GOT3 (cell line): ENCODE measurements around the gene LRRC56.

Source experiments
- DNase-seq: peaks from one replicate; lab custom pipeline; 2025; ENCODE audit warnings: mixed read lengths; lab: John Stamatoyannopoulos, UW

Gene LRRC56

DNA sequence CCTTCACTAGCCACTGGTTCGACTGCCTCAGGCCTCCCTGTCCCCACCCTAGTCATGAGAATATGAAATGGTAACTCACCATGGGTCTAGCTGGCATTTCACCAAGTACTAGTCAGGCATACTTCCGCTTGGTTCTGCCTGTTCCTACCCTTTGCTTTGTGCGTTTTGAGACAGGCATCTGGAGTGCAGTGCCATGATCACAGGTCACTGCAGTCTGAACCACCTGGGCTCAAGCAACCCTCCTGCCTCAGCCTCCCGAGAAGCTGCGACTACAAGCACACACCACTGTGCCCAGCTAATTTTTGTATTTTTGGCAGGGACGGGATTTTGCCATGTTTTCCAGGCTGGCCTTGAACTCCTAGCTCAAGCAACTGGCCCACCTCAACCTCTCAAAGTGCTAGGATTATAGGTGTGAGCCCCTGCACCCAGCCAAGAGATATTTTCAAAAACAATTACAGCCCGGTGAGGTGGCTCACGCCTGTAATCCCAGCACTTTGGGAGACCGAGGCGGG, 16.1 kb upstream of the LRRC56 start:
- no peak for DNase-seq

DNA sequence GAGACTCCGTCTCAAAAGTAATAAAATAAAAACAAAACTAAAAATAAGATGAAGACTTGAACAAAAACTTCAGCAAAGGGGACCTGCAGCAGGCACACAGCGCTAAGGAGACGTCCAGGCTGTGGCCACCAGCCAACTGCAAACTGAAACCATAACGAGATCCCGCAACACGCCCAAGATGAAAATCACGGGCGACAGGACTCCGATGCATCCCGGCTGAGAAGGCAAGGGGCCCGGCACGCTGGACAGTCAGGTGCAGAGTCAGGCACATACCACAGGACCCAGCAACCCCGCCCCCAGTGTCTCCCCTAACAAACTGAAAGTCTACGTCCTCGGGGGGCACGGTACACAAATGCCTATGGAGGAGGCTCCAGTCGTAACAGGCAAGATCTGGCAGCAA, 11.1 kb upstream of the LRRC56 start:
- DNase-seq, result no peak

DNA sequence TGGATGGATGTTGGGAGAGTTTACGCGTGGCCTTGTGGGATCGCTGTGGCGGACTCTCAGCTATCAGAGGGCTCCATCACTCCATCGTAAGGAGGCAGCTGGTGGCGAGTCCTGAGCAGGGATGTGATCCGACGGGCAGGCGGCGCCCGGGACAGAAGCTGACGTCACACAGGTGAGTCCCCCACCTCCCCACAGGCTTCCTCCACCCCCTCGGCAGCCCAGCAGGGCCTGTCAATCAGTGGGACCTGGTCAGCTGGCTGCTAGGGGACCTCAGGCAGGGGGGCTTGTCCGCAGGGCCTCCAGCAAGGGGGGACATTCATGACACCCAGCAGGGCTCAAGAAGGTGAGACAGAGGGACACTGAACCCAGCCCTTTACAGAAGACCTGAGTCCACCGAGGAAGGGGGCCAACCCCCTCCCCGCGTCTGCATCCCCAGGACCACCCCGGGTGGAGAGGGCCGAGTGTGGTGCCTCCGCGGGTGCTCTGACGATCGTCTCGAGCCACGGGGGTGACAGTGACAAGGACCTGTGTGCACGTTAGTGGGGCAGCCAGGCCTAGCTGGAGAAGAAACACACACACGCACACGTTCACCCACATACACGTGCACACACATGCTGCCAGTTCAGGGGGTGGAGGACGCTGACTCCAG, 9.0 kb upstream of the LRRC56 start:
- no peak for DNase-seq

DNA sequence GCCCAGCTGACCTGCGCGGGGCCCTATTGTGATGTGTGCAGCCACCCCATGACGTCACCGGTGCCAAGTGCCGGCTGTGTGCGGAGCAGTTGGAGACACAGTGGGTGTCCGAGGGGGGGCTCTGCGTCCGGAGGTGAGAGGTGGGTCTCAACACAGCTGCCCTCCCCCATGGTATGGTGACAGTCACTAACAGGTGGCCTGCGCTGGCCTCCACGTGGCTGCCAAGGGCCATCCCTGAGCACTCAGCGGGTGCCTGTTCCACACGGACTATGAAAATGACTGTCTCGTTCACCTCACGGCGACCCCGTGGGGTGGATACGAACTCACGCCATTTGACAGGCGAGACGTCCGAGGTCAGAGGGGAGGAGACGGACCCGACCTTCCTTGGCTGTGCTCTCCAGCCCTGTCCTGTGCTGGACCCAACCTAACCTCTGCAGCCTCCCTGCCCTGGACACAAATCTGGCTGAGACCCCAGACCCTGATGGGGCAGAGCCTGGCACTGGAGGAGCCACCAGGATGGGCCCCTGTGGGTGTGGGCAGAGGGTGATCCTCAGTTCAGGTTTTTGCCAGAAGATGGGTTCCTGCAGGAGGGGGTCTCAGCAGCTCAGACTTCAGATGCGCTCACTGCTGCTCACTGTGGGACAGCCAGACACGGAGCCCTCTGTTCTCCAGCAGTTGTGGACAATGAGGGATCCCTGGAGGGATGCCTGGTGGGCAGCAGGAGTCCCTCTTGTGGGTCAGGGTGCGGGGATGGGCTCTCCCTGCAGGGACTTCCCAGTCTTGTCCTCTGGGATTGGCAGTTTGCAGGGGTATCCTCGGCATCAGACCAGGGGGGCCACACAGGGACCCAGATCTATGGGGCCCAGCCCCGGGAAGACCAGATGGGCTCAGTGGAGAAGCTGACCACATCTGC, 8.3 kb upstream of the LRRC56 start:
- DNase-seq, result no peak

DNA sequence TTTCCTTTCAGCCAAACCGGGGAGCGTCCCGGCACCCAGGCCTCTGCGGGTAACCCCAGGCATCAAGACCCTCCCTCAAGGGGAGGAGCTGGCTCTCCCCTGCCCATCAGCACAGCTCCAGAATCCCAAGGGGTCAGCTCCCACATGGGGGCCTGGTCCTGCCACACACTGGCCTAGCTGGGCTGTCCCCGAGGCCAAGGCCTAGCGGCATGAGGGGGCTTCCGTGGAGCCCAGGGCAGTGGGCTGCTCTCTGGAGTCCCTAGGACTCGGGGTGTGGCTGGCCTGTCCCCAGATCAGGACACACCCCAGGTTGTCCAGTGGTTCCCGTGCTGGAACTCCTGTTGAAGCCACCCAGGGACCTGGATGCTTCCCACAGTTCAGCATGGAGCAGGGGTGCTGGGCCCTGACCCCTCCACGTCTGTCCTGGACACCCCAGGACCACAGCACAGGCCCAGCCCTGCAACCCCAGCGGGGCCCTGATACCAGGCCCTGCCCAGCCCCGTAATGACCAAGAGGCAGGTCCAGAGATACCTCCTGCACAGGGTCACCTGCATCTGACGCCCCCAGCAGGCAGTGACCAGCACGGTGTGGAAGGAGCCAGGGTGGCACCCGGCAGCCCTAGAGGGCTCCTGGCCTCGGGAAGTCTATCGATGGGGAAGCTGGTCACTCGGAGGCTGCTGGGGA, 7.5 kb upstream of the LRRC56 start:
- no peak for DNase-seq

DNA sequence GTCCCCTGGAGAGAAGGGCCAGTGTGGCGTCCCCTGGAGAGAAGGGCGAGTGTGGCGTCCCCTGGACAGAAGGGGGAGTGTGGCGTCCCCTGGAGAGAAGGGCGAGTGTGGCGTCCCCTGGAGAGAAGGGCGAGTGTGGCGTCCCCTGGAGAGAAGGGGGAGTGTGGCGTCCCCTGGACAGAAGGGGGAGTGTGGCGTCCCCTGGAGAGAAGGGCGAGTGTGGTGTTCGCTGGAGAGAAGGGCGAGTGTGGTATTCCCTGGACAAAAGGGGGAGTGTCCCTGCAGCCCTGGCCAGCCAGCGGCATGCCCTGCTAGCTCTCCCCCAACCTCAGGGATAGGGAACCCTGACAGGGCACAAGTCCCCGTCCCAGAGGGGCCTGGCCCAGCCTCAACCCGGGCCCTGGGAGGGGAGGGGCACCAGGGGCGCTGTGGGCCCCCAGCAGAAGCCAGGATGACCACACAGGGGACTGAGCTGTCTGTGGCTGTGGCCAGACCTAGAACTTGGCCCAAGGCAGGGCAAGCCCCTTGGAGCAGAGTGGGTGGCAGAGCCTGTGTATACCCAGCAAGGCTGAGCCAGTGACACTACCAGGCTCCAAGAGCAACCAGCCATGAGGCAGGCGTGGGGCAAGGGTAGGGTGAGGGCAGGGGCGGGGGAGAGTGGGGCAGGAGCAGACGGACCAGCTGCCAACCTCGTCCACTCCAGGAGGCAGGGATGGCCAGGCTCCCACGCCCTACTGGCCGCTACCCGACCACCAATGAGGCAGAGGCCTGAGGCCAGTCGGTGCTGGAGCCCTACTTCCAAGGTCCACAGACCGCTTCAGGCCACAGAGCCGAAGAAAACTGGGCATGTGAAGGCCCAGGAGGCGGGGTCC, 6.1 kb upstream of the LRRC56 start:
- DNase-seq, result no peak

DNA sequence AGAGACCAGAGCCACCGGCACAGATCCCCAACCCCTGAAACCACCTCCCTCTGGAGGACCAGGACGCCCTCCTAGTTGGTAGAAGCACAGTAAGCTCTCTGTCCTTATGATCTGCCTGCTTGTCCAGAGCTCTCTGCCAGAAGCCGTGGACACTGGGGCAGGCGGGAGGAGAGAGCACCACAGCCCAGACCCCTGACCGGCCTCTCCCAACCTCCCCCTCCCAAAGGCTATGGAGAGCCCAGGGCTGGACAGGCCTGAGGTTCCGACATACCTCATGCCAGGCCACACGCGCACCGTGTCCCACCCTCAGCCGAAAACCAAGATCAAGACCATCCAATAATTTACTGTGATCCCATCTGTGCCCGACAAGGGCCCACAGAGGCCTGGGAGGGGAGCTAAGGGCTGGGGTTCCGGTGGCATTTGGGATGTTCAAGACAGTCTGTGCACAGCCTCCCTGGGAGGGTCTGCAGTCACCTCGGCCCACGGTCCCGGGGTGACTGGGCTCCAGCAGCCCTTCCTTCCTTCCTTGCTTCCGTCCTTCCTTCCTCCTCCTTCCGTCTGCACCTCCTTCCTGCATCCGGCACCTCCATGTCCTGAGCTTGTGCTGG, 5.3 kb upstream of the LRRC56 start:
- no peak for DNase-seq

DNA sequence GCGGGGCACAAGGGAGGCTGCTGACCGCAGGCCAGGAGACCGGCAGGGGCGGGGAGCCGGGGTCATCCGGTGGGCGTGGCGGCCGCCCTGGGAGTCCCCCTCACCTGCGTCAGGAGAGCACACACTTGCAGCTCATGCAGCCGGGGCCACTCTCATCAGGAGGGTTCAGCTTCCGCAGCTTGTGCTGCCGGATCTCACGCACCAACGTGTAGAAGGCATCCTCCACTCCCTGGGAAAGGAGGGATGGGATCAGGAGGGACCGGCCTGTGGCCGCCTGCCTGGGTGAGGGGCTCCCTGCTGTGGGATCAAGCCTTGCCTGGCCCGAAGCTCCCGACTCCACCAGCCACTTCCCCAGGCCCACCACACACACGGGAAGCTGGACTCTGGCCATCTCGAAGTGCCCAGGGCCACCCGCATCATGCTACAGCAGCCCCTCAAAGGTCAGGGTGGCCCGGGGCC, 4.8 kb upstream of the LRRC56 start:
- no peak for DNase-seq

DNA sequence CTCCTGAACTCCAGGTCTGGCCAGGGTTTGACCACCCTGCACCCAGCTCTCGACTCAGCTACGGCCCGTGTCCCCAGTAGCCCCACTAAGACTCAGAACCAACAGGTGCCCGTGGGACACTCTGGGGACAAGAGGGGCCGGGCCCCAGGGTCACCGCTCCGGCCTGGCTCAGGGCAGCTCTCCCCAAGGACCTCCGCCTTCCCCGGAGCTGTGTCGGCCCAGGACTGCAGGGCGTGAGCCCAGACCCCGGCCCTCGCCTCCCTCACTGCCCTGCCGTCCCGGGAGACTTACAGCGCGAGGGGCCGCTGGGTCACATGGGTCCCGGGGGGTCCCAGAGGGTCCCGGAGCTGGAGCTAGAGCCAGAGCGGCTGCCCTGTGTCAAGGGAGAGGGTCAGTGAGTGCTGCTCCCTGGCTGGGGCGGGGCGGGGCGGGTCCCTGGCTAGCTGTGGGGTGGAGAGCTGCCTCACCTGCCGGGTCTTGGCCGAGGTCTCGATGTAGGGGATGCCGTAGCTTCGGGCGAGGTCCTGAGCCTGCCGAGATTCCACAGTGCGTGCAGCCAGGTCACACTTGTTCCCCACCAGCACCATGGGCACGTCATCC, 4.2 kb upstream of the LRRC56 start:
- DNase-seq, result no peak

DNA sequence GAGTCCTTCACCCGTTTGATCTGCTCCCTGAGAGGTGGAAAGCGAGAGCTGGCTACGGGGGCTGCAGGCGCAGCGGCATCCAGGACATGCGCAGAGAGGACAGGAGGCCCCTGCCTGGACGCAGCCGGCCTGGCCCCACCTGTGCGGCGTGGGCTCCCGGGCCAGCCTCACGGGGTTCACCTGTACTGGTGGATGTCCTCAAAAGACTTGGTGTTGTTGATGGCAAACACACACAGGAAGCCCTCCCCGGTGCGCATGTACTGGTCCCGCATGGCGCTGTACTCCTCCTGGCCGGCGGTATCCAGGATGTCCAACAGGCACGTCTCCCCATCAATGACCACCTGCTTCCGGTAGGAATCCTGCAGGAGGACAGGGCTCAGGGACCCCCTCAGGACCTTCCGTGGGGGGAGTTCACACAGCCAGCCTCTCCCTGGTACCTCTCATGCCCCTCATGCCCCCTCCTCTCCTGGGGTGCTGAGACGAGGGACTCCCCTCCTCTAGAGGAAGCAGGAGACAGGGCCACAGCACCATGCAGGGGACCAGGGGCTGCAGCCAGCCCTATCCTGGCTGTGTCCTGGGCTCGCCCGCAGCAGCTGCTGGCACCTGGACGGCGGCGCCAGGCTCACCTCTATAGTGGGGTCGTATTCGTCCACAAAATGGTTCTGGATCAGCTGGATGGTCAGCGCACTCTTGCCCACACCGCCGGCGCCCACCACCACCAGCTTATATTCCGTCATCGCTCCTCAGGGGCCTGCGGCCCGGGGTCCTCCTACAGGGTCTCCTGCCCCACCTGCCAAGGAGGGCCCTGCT, 3.5 kb upstream of the LRRC56 start:
- DNase-seq, result no peak

DNA sequence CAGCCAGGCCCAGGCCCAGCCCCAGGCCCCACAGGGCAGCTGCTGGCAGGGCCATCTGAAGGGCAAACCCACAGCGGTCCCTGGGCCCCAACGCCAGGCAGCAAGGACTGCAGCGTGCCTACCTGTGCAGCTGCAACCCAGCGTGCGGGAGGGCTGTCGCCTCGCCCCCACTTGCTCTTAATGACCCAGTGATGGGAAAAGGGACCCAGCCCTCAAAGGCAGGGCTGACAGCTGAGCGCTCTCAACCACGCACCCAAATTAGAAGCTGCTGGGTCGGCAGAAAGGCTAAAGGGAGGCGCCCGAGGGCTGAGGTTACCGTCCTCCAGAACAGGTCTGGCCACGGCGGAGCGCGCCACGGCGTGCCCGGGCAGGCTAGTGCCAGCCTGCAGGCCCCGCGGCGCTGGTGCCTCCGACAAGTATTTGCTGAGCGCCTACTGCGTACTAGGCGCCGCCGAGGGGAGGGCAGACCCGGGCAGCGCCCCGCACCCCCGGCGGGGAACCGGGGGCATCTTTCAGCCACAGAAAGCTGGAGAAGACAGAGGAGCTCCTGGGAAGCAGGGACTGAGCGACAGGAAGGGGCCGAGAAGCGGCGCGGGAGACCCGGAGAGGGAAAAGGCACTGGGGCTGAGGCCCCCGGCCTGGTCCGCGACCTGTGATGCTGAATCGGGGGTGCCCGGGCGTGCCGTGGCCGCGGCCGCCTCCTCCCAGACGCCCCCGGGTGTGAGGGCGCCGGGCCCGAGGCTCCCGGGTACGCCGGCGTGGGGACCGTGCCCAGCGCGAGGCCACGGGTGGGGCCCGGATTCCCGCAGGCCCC, 2.7 kb upstream of the LRRC56 start:
- no peak for DNase-seq

DNA sequence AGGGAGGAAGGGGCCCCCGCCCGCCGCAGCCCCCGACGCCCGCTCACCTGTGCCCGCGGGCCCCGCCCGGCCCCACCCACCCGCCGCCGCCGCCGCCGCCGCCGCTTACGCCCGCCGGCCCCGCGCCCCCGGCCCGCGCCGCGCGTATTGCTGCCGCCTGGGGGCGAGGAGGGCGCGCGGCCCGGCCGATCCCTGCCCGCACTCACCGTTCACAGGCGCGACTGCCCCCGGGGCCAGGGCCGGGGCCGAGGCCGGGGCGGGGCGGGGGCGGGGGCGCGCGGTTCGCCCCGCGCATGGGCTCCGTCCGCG, 2.2 kb upstream of the LRRC56 start:
- DNase-seq, result no peak

DNA sequence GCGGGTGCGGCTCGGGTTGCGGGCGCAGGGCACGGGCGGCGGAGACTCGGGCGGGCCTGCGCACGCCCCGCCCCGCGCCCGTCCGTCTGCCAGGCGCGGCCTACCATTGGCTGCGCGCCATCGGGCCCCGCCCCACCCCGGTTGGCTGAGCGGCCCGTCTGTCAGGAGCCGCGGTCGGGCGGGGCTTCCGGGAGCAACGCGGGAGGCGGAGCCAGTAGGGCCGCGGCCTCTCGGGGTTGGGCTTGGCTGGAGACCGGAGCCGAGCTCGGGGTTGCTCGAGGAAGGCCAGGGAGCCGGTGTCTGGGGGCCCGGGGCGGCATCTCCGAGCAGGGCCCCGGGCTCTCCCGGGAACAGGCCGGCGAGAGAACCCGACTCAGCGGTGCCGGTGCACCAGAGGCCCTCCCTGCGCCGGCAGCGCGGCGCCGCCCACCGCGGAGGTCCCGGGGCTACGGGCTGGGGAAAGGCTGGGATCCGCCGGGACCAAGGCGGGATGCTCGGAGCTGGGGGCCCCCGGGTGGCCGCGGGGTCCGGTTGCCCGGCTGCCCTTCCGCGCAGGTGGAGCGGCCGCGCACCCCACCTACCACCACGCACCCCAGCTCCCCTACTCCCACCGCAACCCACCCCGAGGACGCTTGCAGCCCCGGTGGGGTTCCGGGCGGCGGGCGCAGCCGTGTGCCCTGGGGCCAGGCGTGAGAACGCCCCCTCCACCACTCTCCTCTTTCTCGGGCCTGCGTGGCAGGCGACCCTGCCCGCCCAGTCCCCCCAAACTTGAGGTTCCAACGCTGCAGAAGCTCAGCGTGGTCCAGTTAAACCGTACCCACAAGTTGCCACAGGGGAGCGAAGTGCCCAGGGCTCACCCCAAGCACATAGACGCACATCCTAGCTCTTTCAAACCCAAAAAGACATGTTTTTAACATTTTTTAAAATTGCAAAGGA, 1.5 kb upstream of the LRRC56 start, which contains the start of gene HRAS:
Gene HRAS, minus strand, starts transcription at position 58 of the 936 bp plus-strand sequence.
- DNase-seq, result peak; percentile 60

DNA sequence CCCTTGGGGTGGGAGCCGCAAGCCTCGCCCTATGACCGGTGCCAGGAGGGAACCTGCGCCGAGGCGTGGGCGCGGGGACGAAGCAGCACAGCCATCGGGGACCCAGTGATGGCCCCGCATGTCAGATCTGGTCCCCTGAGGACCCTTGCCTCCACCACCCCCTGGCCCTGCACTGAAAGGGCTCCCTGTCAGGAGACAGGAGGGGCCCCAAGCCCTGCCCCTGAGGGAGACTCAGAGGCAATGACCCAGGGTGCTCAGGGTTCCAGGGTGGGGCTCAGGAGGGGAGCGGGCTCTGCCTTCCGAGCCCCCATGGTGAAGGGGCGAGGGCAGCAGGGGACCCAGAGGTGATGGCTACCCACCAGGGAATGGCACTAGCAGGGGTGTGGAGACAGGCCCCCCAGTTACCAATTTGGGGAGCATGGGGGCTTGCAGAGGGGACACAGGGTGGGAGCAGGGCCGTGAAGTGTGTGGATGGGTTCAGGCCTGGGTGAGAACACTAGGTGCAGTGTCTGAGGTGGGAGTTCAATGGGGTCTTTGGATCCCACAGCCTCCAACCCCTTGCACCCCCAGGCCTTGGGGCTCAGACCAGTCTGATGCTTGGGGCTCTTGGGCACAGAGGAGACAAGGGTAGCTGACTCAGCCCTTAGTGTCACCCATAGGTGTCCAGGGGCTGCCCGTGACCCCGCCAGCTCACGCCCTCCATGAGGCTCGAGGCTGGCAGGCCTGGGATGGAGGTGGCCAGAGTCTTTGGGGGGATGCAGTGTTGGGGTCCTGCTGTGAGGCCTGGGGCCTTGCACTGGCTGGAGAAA, 499 bp downstream of the LRRC56 start:
- no peak for DNase-seq

DNA sequence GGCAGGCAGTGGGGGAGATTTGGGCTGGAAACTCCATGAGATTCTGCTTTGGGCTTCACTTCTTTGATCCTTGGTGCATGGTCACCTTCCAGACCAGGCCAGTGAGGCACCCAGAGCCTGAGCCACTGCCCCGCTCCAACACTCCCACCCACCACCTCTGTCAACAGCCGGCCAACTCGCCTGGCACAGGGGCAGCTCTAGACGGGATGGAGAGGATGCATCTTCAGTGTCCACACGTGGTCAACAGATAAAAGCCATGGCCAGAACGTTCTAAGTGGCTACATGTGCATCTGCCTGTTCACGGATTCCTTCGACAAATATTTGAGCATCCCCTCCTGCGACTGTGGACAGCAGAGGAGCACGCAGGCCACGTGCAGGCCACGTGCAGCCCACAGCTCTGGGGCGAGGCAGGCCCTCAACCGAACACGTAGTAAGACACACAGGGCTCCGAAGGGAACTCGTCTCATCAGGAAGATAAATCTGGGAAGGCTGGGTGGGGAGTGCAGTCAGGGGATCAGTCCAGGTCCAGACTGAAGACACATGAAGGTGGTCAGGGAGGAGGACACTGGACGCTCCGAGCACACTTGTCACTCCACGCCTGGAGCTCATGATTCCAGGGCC, 1.2 kb downstream of the LRRC56 start:
- no peak for DNase-seq

DNA sequence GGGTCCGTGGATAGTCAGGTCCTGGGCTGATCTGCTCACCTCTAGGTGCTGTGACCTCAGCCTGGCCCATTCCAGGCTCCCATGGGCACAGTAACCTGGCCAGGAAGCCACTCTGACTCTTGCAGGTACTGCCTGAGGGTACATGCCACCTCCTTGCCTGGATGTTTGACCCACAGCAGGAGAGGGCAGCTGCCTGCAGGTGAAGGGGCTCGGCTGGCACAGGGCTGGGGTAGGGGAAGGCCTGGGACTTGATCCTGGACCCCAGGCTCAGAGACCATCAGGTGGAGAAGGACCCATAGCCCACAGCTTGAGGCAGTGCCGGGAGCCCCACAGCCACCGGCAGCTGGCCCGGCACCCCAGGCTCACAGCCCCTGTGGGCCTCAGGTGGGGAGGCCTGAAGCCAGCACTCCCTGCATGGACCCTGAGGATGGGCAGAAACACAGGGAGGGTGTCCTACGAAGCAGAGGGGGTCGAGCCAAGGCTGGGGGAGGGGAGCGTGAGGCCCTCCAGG, 2.7 kb downstream of the LRRC56 start:
- no peak for DNase-seq
